IPS-18c (cell line): ENCODE data around the gene DONSON.
A peak's percentile ranks its signal among the peaks of the same experiment; 100 is the strongest.

Experiments
- H3K4me3 ChIP-seq: 2 replicates; pipeline ENCODE4 v1.7.0; 2013; ENCODE audit warnings: low read depth, mild to moderate bottlenecking, low read length, moderate library complexity; ENCODE audit not compliant: insufficient read depth
- H3K9me3 ChIP-seq: one replicate; pipeline ENCODE4 v1.6.1; 2013; ENCODE audit warnings: mild to moderate bottlenecking, low read length, moderate library complexity; ENCODE audit not compliant: control insufficient read depth, insufficient read depth

The DONSON gene

GRCh38 chr21:33549848-33550771 lies 38.4 kb downstream of the DONSON start:
- Histone ChIP-seq H3K9me3 (no peaks in the 10 kb centered on the region), H3K4me3 (no peak overlapping the region)

GRCh38 chr21:33546086-33546485 lies 42.4 kb downstream of the DONSON start:
- Histone ChIP-seq H3K9me3 (no peaks in the 10 kb centered on the region), H3K4me3 (no peak overlapping the region)

GRCh38 chr21:33544451-33545195 lies 43.9 kb downstream of the DONSON start:
- peak overlapping the region; percentile 90; the same call in 1 of the 2 replicates for H3K4me3 ChIP-seq

GRCh38 chr21:33543505-33544129 lies 44.9 kb downstream of the DONSON start:
- peak overlapping the region; percentile 90 for H3K4me3 ChIP-seq
- no peaks in the 10 kb centered on the region for H3K9me3 ChIP-seq

More at GRCh38 chr21:33544451-33545195, 43.9 kb downstream of the DONSON start:
- H3K9me3 ChIP-seq = no peaks in the 10 kb centered on the region

GRCh38 chr21:33542640-33543504 lies 45.6 kb downstream of the DONSON start, which contains the start of gene SON:
SON (plus strand) TSS chr21:33543038; CDS start chr21:33543093, 55 bp downstream.
- peak within 1 kb of the TSS; percentile 98 for H3K4me3 ChIP-seq

GRCh38 chr21:33541756-33542639 lies 46.5 kb downstream of the DONSON start, which contains the start of gene GART:
GART (minus strand) TSS chr21:33542117; CDS start chr21:33539315, 2,802 bp downstream.
- Histone ChIP-seq H3K4me3 (peak within 1 kb of the TSS; percentile 98), H3K9me3 (no peaks in the 10 kb centered on the region)

More at GRCh38 chr21:33542640-33543504, 45.6 kb downstream of the DONSON start, which contains the start of gene SON:
- H3K9me3 ChIP-seq = no peaks in the 10 kb centered on the region

- peak overlapping the region; percentile 98 for H3K4me3 ChIP-seq
- no peaks in the 10 kb centered on the region for H3K9me3 ChIP-seq
Observed at GRCh38 chr21:33541105-33541711, 47.3 kb downstream of the DONSON start.

GRCh38 chr21:33540711-33541104 lies 47.8 kb downstream of the DONSON start:
- Histone ChIP-seq H3K9me3 (no peaks in the 10 kb centered on the region), H3K4me3 (peak overlapping the region; percentile 98; the same call in 1 of the 2 replicates)

GRCh38 chr21:33539616-33540015 lies 48.9 kb downstream of the DONSON start:
- Histone ChIP-seq H3K4me3 (no peak overlapping the region), H3K9me3 (no peaks in the 10 kb centered on the region)

GRCh38 chr21:33537212-33537611 lies 51.3 kb downstream of the DONSON start:
- Histone ChIP-seq H3K9me3 (no peaks in the 10 kb centered on the region), H3K4me3 (no peak overlapping the region)

GRCh38 chr21:33531007-33531406 lies 57.5 kb downstream of the DONSON start:
- H3K4me3 ChIP-seq = no peak overlapping the region
- no peaks in the 10 kb centered on the region for H3K9me3 ChIP-seq
